ENCODE measurements around the gene PPP6R1. TPM values are rescaled to one million over a fixed set of nuclear protein-coding genes. Genes with fewer than 3 reads are reported as not detected.

Gene PPP6R1
- total RNA-seq (37.1 and 39.5 TPM in 2 replicates), polyA plus RNA-seq (76.0 and 79.3 TPM in 2 replicates)

GRCh38 chr19:55258828-55259539, at the start of gene PPP6R1:
Gene PPP6R1, minus strand, starts transcription at chr19:55259017. Its CDS starts 11,914 bp downstream, at chr19:55247103.
- Histone ChIP-seq H3K4me2 (peak within 1 kb of the TSS; percentile 97), H3K27me3 (no peaks in the 10 kb centered on the region), H3K4me3 (peak within 1 kb of the TSS; percentile 53), H3K27ac (peak within 1 kb of the TSS; percentile 94), H3K9me3 (ENCODE audit: low read depth) (no peaks in the 10 kb centered on the region), H4K20me1 (ENCODE audit: insufficient read depth, poor library complexity, severe bottlenecking) (peaks cover 43% of the 10 kb centered on the region), H2AFZ (peak within 1 kb of the TSS; percentile 59), H3K4me1 (ENCODE audit: insufficient read depth) (peaks cover 25% of the 10 kb centered on the region), H3K79me2 (peaks cover 48% of the 10 kb centered on the region), H3K36me3 (replicated peaks; ENCODE audit: insufficient read depth, low read depth) (no peaks in the 10 kb centered on the region), H3K9me2 (replicated peaks; ENCODE audit: insufficient read depth) (no peaks in the 10 kb centered on the region)
- WGBS (ENCODE audit: low lambda C conversion rate, missing lambda C conversion rate), result 2% methylated on average over 60 of the region's 76 CpGs
- DNase-seq (ENCODE audit: low spot score), result peak; percentile 99
- TF ChIP-seq EZH2 (IDR thresholded peaks at IDR 0.05; ENCODE audit: borderline replicate concordance), result no peak
- TF ChIP-seq EZH2phosphoT487 (IDR thresholded peaks at IDR 0.05; ENCODE audit: low read depth, severe bottlenecking, unreplicated experiment), result no peak
- TF ChIP-seq CTCF (IDR thresholded peaks at IDR 0.05; ENCODE audit: poor library complexity), result no peak

- no peaks in the 10 kb centered on the region for H3K9me3 ChIP-seq (ENCODE audit: low read depth)
- no peaks in the 10 kb centered on the region for H3K9me2 ChIP-seq (replicated peaks; ENCODE audit: insufficient read depth)
- no peak overlapping the region for H3K27ac ChIP-seq
- H3K79me2 ChIP-seq, result no peaks in the 10 kb centered on the region
- H3K4me1 ChIP-seq (ENCODE audit: insufficient read depth), result no peaks in the 10 kb centered on the region
- no peak for DNase-seq (ENCODE audit: low spot score)
- H3K4me2 ChIP-seq, result no peak overlapping the region
- no peak overlapping the region for H3K4me3 ChIP-seq
- no peaks in the 10 kb centered on the region for H3K36me3 ChIP-seq (replicated peaks; ENCODE audit: insufficient read depth, low read depth)
- no peaks in the 10 kb centered on the region for H4K20me1 ChIP-seq (ENCODE audit: insufficient read depth, poor library complexity, severe bottlenecking)
- no peaks in the 10 kb centered on the region for H3K27me3 ChIP-seq
- H2AFZ ChIP-seq, result no peak overlapping the region
- TF ChIP-seq CTCF (IDR thresholded peaks at IDR 0.05; ENCODE audit: poor library complexity) (no peak), EZH2phosphoT487 (IDR thresholded peaks at IDR 0.05; ENCODE audit: low read depth, severe bottlenecking, unreplicated experiment) (no peak), EZH2 (IDR thresholded peaks at IDR 0.05; ENCODE audit: borderline replicate concordance) (no peak)
- 95% methylated on average over 11 of the region's 11 CpGs for WGBS (ENCODE audit: low lambda C conversion rate, missing lambda C conversion rate)
Observed at GRCh38 chr19:55308281-55308680, 49.5 kb upstream of the PPP6R1 start.

GRCh38 chr19:55306712-55307111, 47.9 kb upstream of the PPP6R1 start:
- H2AFZ ChIP-seq, result no peak overlapping the region
- TF ChIP-seq EZH2phosphoT487 (IDR thresholded peaks at IDR 0.05; ENCODE audit: low read depth, severe bottlenecking, unreplicated experiment), result no peak
- no peak for TF ChIP-seq EZH2 (IDR thresholded peaks at IDR 0.05; ENCODE audit: borderline replicate concordance)
- no peak for TF ChIP-seq CTCF (IDR thresholded peaks at IDR 0.05; ENCODE audit: poor library complexity)
- no peaks in the 10 kb centered on the region for H3K4me1 ChIP-seq (ENCODE audit: insufficient read depth)
- no peaks in the 10 kb centered on the region for H3K27me3 ChIP-seq
- no peaks in the 10 kb centered on the region for H3K9me3 ChIP-seq (ENCODE audit: low read depth)
- no peak overlapping the region for H3K4me2 ChIP-seq
- H3K79me2 ChIP-seq, result no peaks in the 10 kb centered on the region
- H3K27ac ChIP-seq, result no peak overlapping the region
- H3K4me3 ChIP-seq, result no peak overlapping the region
- H3K36me3 ChIP-seq (replicated peaks; ENCODE audit: insufficient read depth, low read depth), result no peaks in the 10 kb centered on the region
- H3K9me2 ChIP-seq (replicated peaks; ENCODE audit: insufficient read depth), result no peaks in the 10 kb centered on the region
- DNase-seq (ENCODE audit: low spot score), result no peak
- 92% methylated on average over 3 of the region's 3 CpGs for WGBS (ENCODE audit: low lambda C conversion rate, missing lambda C conversion rate)
- no peaks in the 10 kb centered on the region for H4K20me1 ChIP-seq (ENCODE audit: insufficient read depth, poor library complexity, severe bottlenecking)

Data from hepatocyte (in vitro differentiated cells).